ENCODE measurements around the gene NTN5. TPM values are rescaled to one million over a fixed set of nuclear protein-coding genes. Genes with fewer than 3 reads are reported as not detected.

NTN5 gene
- total and polyA plus RNA-seq, 2 of the 4 experiments (the other 2 are of a cell fraction), result 0.19 TPM; not detected in 1

GRCh38 chr19:48713041-48713863 is 40.4 kb upstream of the NTN5 start:
- Histone ChIP-seq H2BK120ac (ENCODE audit: low read depth, low read length) (no peak overlapping the region), H3K56ac (ENCODE audit: extremely low read depth, insufficient read depth, low read length) (peak overlapping the region; percentile 61), H3K4me2 (ENCODE audit: low read depth, low read length) (peak overlapping the region; percentile 79), H3K9me3 (ENCODE audit: control insufficient read depth, insufficient read depth, low read length) (no peaks in the 10 kb centered on the region), H2BK5ac (ENCODE audit: low read depth, low read length, poor library complexity, severe bottlenecking) (peak overlapping the region; percentile 19), H3K4me1 (ENCODE audit: control insufficient read depth, insufficient read depth, low read length) (peaks cover 15% of the 10 kb centered on the region), H2BK20ac (ENCODE audit: low read depth, low read length) (no peak overlapping the region), H3K14ac (replicated peaks; ENCODE audit: low read depth, low read length) (peak overlapping the region; percentile 71), H3K9ac (ENCODE audit: low read depth, low read length) (peak overlapping the region; percentile 65), H2BK15ac (ENCODE audit: low read depth, low read length) (0 out of 3 replicates have a peak overlapping the region, but pooled peaks have one; percentile 16), H3K79me1 (ENCODE audit: low read depth in 1 of 2, low read length in 2 of 2) (peaks cover 6 to 32% of the 10 kb centered on the region in 2 experiments; a peak in 3 of 4 replicates), H4K20me1 (ENCODE audit: insufficient read depth, low read length) (no peaks in the 10 kb centered on the region), H3K9me1 (ENCODE audit: insufficient read depth, low read length) (peaks cover 7% of the 10 kb centered on the region; the same call in 1 of the 2 replicates), H3K4ac (ENCODE audit: low read depth, low read length) (peak overlapping the region; percentile 65; the same call in 1 of the 2 replicates), H2AK9ac (replicated peaks; ENCODE audit: low read depth, low read length, poor library complexity) (peak overlapping the region; percentile 77), H4K5ac (ENCODE audit: low read depth, low read length) (0 out of 2 replicates have a peak overlapping the region, but pooled peaks have one; percentile 2), H3K4me3 (ENCODE audit: insufficient read depth, low read depth, low read length) (peak overlapping the region; percentile 61), H3K36me3 (ENCODE audit: control insufficient read depth, insufficient read depth, low read length) (no peaks in the 10 kb centered on the region), H2AK5ac (ENCODE audit: low read depth, low read length) (peak overlapping the region; percentile 88; the same call in 1 of the 2 replicates), H3K27me3 (ENCODE audit: control insufficient read depth, insufficient read depth, low read length) (no peaks in the 10 kb centered on the region), H2AFZ (replicated peaks; ENCODE audit: low read length, poor library complexity) (peak overlapping the region; percentile 100), H3K18ac (ENCODE audit: low read depth, low read length) (no peak overlapping the region), H3K27ac (ENCODE audit: insufficient read depth, low read length) (peak overlapping the region; percentile 42), H4K8ac (ENCODE audit: low read depth in 2 of 2, low read length in 2 of 2) (peak overlapping the region; percentile 67 to 79; a peak in 3 of 4 replicates), H3K23ac (ENCODE audit: low read depth, low read length) (peak overlapping the region; percentile 79; the same call in 1 of the 2 replicates), H4K91ac (ENCODE audit: insufficient read depth, low read depth, low read length) (no peak overlapping the region; the same call in 1 of the 2 replicates)
- in situ Hi-C loops (cut with MboI; ENCODE audit: low sequenced_read_pairs) (no loop called here), dilution Hi-C loops (cut with HindIII; ENCODE audit: low sequenced_read_pairs, unreplicated experiment) (no loop called here), intact Hi-C loops (cut with micrococcal nuclease) (no loop called here)
- DNase-seq, result peak; percentile 31
- TF ChIP-seq RAD21 (IDR thresholded peaks at IDR 0.05; ENCODE audit: low read length) (0 out of 2 replicates have a peak, but pooled peaks have one; percentile 2), MAZ (IDR thresholded peaks at IDR 0.05; ENCODE audit: borderline replicate concordance, low read depth, low read length) (0 out of 2 replicates have a peak, but pooled peaks have one; percentile 20), CHD1 (IDR thresholded peaks at IDR 0.05; ENCODE audit: low read depth, low read length) (no peak), CTCF (conservative IDR thresholded peaks at IDR 0.05; ENCODE audit: low read depth, low read length) (peak; percentile 30), NFE2L2 (IDR thresholded peaks at IDR 0.05; ENCODE audit: low read depth, low read length) (no peak)
- BruUV-seq (replicated peaks), result no TSS peak
- whole genome bisulfite sequencing, 2 experiments (ENCODE audit: extremely low coverage in 2 of 2, insufficient read length in 1 of 2), result 8% methylated on average over 4 of the region's 25 CpGs; no CpG with 5 or more reads in 1 of the 2 experiments
- ChIA-PET CTCF (interaction anchor here (0.6 to 0.9 kb wide), 2 partner anchors 16 to 120 kb away, joined by 3 read pairs; no protein-coding TSS in a partner anchor), POLR2A (ENCODE audit: unreplicated experiment) (interaction anchor here (0.9 kb wide), 1 partner anchor 14 kb away, joined by 7 read pairs; no protein-coding TSS in a partner anchor)
- ATAC-seq (ENCODE audit: low read depth), result no peak

Measured in IMR-90 (cell line).